K562 (cell line): ENCODE results near the gene PITX1. TPM values are rescaled to one million over a fixed set of nuclear protein-coding genes. Genes with fewer than 3 reads are reported as not detected.

Experiments used
- ATAC-seq: fragments of 200-7000 bp; cut with Tn5 transposase; 3 replicates; pipeline ENCODE4 v1.9.1; 2020; ENCODE audit warnings: moderate library complexity
- BruUV-seq: library from RNA; stranded (reverse); fragments of 400-500 nt; replicated peaks from 2 replicates; lab custom pipeline; 2021; lab: Mats Ljungman, UMichigan
- CTCF ChIA-PET: fragments of 300-600 bp; formaldehyde crosslinking; extraction: SDS; loops from one replicate; lab custom pipeline; 2021; ENCODE audit warnings: low intra/inter-chr PET ratio; lab: Yijun Ruan, JAX
- POLR2A ChIA-PET: fragments of 300-600, 350-650 bp; sonication (Branson Sonifier 250); formaldehyde crosslinking; extraction: SDS; loops from one replicate; lab custom pipeline; 2021; ENCODE audit warnings: antibody characterized with exemption, inconsistent platforms; lab: Yijun Ruan, JAX
- DNase-seq, 4 experiments: peaks; one replicate each; pipeline versions ENCODE4 v3.0.0 to v3.0.0-alpha.2; 2011 to 2018; ENCODE audit warnings: low spot score in 3 of 4, mixed read lengths in 3 of 4; ENCODE audit errors: extremely low read depth in 1 of 4
- FAIRE-seq: peaks from 2 replicates; lab custom pipeline; 2011; peaks lifted over from hg19 to GRCh38; lab: Jason Lieb, UNC
- H2AFZ ChIP-seq: 2 replicates; pipeline ENCODE4 v1.6.0; 2011; ENCODE audit warnings: low read depth, low read length, control low read depth, inconsistent platforms
- H3K27ac ChIP-seq: fragments of 200-600 bp; 3 replicates; pipeline ENCODE4 v1.8.0; 2011; ENCODE audit warnings: low read depth, mild to moderate bottlenecking, control low read depth, inconsistent platforms, low read length, moderate library complexity, mixed read lengths; ENCODE audit errors: extremely low read depth
- H3K27me3 ChIP-seq, 2 experiments: fragments of 300-600 bp in 1 of 2; 2 replicates in 1 of 2; 3 replicates in 1 of 2; pipeline versions ENCODE4 v1.6.0 to v1.8.0; 2011; ENCODE audit warnings: inconsistent platforms in 2 of 2, low read length in 2 of 2, mild to moderate bottlenecking in 1 of 2, mixed read lengths in 1 of 2, moderate library complexity in 1 of 2; ENCODE audit not compliant: control insufficient read depth in 2 of 2, insufficient read depth in 2 of 2
- H3K36me3 ChIP-seq: fragments of 300-600 bp; 3 replicates; pipeline ENCODE4 v1.8.0; 2011; ENCODE audit warnings: mild to moderate bottlenecking, low read length, inconsistent platforms; ENCODE audit not compliant: control insufficient read depth, insufficient read depth
- H3K4me1 ChIP-seq, 2 experiments: fragments of 200-600 bp in 1 of 2; replicated peaks in 1 of 2; 2 replicates in 1 of 2; 3 replicates in 1 of 2; pipeline versions ENCODE4 v1.5.1 to v1.8.0; 2011; ENCODE audit warnings: inconsistent platforms in 2 of 2, low read length in 2 of 2, mild to moderate bottlenecking in 1 of 2, mixed read lengths in 1 of 2, moderate library complexity in 1 of 2; ENCODE audit not compliant: control insufficient read depth in 2 of 2, insufficient read depth in 2 of 2
- H3K4me2 ChIP-seq: 2 replicates; pipeline ENCODE4 v1.6.1; 2011; ENCODE audit warnings: low read length, control low read depth, inconsistent platforms, mixed read lengths; ENCODE audit not compliant: insufficient read depth
- H3K4me3 ChIP-seq: fragments of 200-600 bp; sonication (generic), shearing (Covaris generic); 2 replicates; pipeline ENCODE4 v1.5.1; 2016; ENCODE audit warnings: control low read depth, inconsistent platforms
- H3K79me2 ChIP-seq: fragments of 200-600 bp; 3 replicates; pipeline ENCODE4 v1.8.0; 2011; ENCODE audit warnings: low read length, inconsistent platforms; ENCODE audit not compliant: control insufficient read depth, insufficient read depth
- H3K9ac ChIP-seq, 2 experiments: 2 replicates each; pipeline versions ENCODE4 v1.6.0 to v1.6.1; 2011; ENCODE audit warnings: low read depth in 2 of 2, low read length in 2 of 2, control low read depth in 1 of 2, inconsistent platforms in 1 of 2, mild to moderate bottlenecking in 1 of 2, mixed read lengths in 1 of 2; ENCODE audit not compliant: insufficient read depth in 1 of 2
- H3K9me1 ChIP-seq: one replicate; pipeline ENCODE4 v1.6.0; 2011; ENCODE audit warnings: inconsistent platforms, mild to moderate bottlenecking, low read length, moderate library complexity; ENCODE audit not compliant: control insufficient read depth, insufficient read depth
- H3K9me3 ChIP-seq: replicated peaks from 2 replicates; pipeline ENCODE4 v1.5.1; 2011; ENCODE audit warnings: low read depth, low read length, inconsistent platforms; ENCODE audit not compliant: control insufficient read depth, insufficient read depth
- H4K20me1 ChIP-seq: replicated peaks from 2 replicates; pipeline ENCODE4 v1.6.1; 2011; ENCODE audit warnings: low read length, inconsistent platforms, mixed read lengths; ENCODE audit not compliant: control insufficient read depth, insufficient read depth
- MED1 ChIP-seq: sonication (generic); formaldehyde crosslinking; IDR thresholded peaks from 2 replicates; pipeline ENCODE4 v1.8.1; 2023; ENCODE audit warnings: missing genetic modification reagents, borderline replicate concordance
- NR2C2 ChIP-seq, 2 experiments: fragments of 200-800 bp in 1 of 2; sonication (Bioruptor generic) in 1 of 2; sonication (generic) in 1 of 2; formaldehyde crosslinking in 1 of 2; IDR thresholded peaks; 2 replicates each; pipeline versions ENCODE4 v1.6.1 to v1.8.0; 2016 to 2022; ENCODE audit warnings: mild to moderate bottlenecking in 1 of 2, missing compliant biosample characterization in 1 of 2, missing genetic modification characterization in 1 of 2, missing genetic modification reagents in 1 of 2
- TEAD2 ChIP-seq: fragments of 450-650 bp; IDR thresholded peaks from 2 replicates; pipeline ENCODE4 v1.6.1; 2016; ENCODE audit warnings: missing genetic modification characterization, control low read depth, missing compliant biosample characterization
- WGBS: fragments of 100-300 bp; shearing (Covaris generic); methylation state at CpG from one replicate; pipeline ENCODE4 v1.1.6; 2016; ENCODE audit warnings: low coverage, mixed read lengths; ENCODE audit not compliant: insufficient coverage; ENCODE audit errors: missing lambda C conversion rate; 5-methylcytosine and 5-hydroxymethylcytosine counted together
- in situ Hi-C: fragments of 300-500 bp; cut with MboI; formaldehyde crosslinking; loops from 4 replicates; pipeline ENCODE4 v1.15.0; 2018; ENCODE audit warnings: inconsistent platforms, mixed read lengths
- intact Hi-C: fragments of 100-400 bp; cut with micrococcal nuclease; formaldehyde crosslinking; loops from 2 replicates; pipeline ENCODE4 v1.14.2; 2022
- polyA plus RNA-seq, 8 experiments: library from polyadenylated mRNA; depleted of rRNA in 4 of 8; stranded (reverse) in 5 of 8; unstranded in 3 of 8; fragments of >200 nt; fragmentation: Nextera tagmentation in 2 of 8; fragmentation: Illumina TruSeq in 1 of 8; extraction: Ambion mirVana in 2 of 8; extraction: Trizol in 1 of 8; gene quantifications; 2 replicates each; pipeline versions ENCODE4 v1.2.1 to v1.2.3, GENCODE V29; 2011 to 2014; ENCODE audit warnings: inconsistent platforms in 1 of 8, missing spikeins in 1 of 8
- total RNA-seq, 7 experiments: library from RNA; depleted of rRNA in 6 of 7; stranded (reverse); fragments of >200 nt in 6 of 7; fragmentation: Illumina TruSeq in 2 of 7; extraction: Trizol in 2 of 7; gene quantifications; 2 replicates each; pipeline versions ENCODE4 v1.2.1 to v1.2.3, GENCODE V29; 2011 to 2021; ENCODE audit warnings: low replicate concordance in 1 of 7
- TF ChIP-seq, protein P1 (sequence below), 2 experiments: IDR thresholded peaks; 2 replicates each; pipeline ENCODE4 v1.6.1; 2011; ENCODE audit warnings: borderline replicate concordance in 1 of 2, control low read depth in 1 of 2, low read depth in 1 of 2, low read length in 1 of 2, mild to moderate bottlenecking in 1 of 2, mixed read lengths in 1 of 2, moderate library complexity in 1 of 2; ENCODE audit not compliant: insufficient read depth in 1 of 2, insufficient read length in 1 of 2, poor library complexity in 1 of 2, severe bottlenecking in 1 of 2; ENCODE audit errors: extremely low read depth in 1 of 2

The PITX1 gene
- total and polyA plus RNA-seq, 9 of the 15 experiments (the other 6 are each of a cell fraction or from before 2014, with no cell fraction given) = 0.13 to 88.2 (median 24.9) TPM

DNA sequence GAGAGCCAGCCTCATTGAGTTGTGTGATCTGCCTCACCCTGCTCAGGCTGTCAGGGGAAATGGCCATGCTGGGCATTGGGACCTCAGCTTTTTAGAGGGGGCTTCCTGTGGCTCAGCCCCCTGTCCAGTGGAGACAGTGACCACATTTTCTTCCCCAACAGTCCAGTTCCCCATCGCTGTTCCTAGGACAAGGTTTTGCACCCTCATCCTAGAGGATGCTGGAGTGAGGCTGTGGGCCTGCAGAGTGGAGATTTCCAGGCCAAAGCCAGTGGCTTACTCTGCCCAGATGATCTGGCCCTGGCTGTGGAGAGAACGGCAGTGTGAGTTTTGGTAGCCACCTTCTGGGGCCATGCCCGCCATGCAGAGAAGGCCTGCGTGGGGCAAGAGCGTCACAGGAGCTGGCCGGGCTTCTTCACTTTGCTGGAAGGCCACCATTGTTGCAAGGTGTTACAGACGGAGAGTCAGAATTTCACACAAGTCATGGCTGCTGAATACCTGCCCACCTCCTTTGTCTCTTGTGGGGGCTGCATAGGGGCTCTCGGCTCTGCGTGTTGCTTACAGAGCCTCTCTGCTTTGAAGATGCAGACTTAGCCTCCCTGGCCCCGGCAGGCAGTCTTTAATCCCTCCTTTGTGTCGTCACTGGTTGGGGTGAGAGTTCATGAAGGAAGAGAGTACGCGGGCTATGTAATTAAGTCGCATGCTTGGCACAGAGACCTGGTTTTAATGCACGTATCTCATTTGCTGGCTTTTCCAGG lies 35.2 kb upstream of the PITX1 start:
- DNase-seq = no peak
- Histone ChIP-seq H3K79me2 (no peaks in the 10 kb centered on the region), H3K9me1 (no peaks in the 10 kb centered on the region), H3K4me3 (no peak overlapping the region), H3K27me3 (no peaks in the 10 kb centered on the region), H3K27ac (no peak overlapping the region), H4K20me1 (no peaks in the 10 kb centered on the region; the same call in 1 of the 2 replicates), H2AFZ (no peak overlapping the region), H3K4me1 (peaks cover 0 to 12% of the 10 kb centered on the region in 2 experiments; a peak in 4 of 5 replicates), H3K9ac (peak overlapping the region in 1 of 2 experiments; percentile 55; a peak in 2 of 4 replicates), H3K36me3 (no peaks in the 10 kb centered on the region)
- CTCF ChIA-PET = no interaction called here
- 64% methylated on average over 15 of the region's 15 CpGs for WGBS
- no peak for ATAC-seq
- POLR2A ChIA-PET = interaction anchor here (0.6 to 4.8 kb wide), 3 partner anchors 8 to 301 kb away, joined by 3 to 19 read pairs (median 8); no protein-coding TSS in a partner anchor
- BruUV-seq = no TSS peak
- FAIRE-seq = no peak
- in situ Hi-C loops (no loop called here), intact Hi-C loops (no loop called here)
- TF ChIP-seq, protein P1, sequence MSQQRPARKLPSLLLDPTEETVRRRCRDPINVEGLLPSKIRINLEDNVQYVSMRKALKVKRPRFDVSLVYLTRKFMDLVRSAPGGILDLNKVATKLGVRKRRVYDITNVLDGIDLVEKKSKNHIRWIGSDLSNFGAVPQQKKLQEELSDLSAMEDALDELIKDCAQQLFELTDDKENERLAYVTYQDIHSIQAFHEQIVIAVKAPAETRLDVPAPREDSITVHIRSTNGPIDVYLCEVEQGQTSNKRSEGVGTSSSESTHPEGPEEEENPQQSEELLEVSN (IDR thresholded peaks at IDR 0.05; ENCODE audit: borderline replicate concordance in 1 of 2, extremely low read depth in 1 of 2, insufficient read depth in 1 of 2, insufficient read length in 1 of 2, low read depth in 1 of 2, low read length in 1 of 2, poor library complexity in 1 of 2, severe bottlenecking in 1 of 2) = no peak
- TF ChIP-seq MED1 (no peak), TEAD2 (tag) (no peak), NR2C2 (CRISPR knock-in tag; IDR thresholded peaks at IDR 0.05) (no peak), NR2C2 (tag; IDR thresholded peaks at IDR 0.05) (no peak)
- TF ChIP-seq, all 486 proteins: peak for 0
- Histone ChIP-seq H3K4me2 (no peak overlapping the region), H3K9me3 (no peaks in the 10 kb centered on the region)
